GM12878 (cell line): ENCODE results near the gene GABBR2. TPM values are rescaled to one million over a fixed set of nuclear protein-coding genes. Genes with fewer than 3 reads are reported as not detected.

Experiments
- ATAC-seq: fragments of 200-7000 bp; cut with Tn5 transposase; 3 replicates; pipeline ENCODE4 v1.9.1; 2020; ENCODE audit warnings: mild to moderate bottlenecking, moderate library complexity
- BruUV-seq: library from RNA; stranded (reverse); fragments of 400-500 nt; replicated peaks from 2 replicates; lab custom pipeline; 2021; lab: Mats Ljungman, UMichigan
- CTCF ChIA-PET: fragments of 300-600 bp; sonication (Branson Sonifier 250); formaldehyde crosslinking; extraction: SDS; loops from one replicate; lab custom pipeline; 2021; ENCODE audit warnings: inconsistent platforms; lab: Yijun Ruan, JAX
- POLR2A ChIA-PET: fragments of 350-600 bp; formaldehyde crosslinking; extraction: SDS; loops from one replicate; lab custom pipeline; 2021; ENCODE audit warnings: inconsistent platforms; lab: Charles Lee
- RAD21 ChIA-PET: fragments of 300-600 bp; sonication (Branson Sonifier 250); formaldehyde crosslinking; loops from one replicate; lab custom pipeline; 2023; ENCODE audit warnings: antibody characterized with exemption; ENCODE audit not compliant: unreplicated experiment; lab: Charles Lee
- SMC1A ChIA-PET: fragments of 300-600 bp; sonication (Branson Sonifier 250); formaldehyde crosslinking; loops from one replicate; lab custom pipeline; 2023; ENCODE audit not compliant: unreplicated experiment, uncharacterized antibody; lab: Charles Lee
- DNase-seq: peaks from one replicate; pipeline ENCODE4 v3.0.0-alpha.2; 2011; ENCODE audit warnings: low read depth, low spot score
- FAIRE-seq: peaks from 3 replicates; lab custom pipeline; 2011; peaks lifted over from hg19 to GRCh38; lab: Jason Lieb, UNC
- H2AFZ ChIP-seq: 2 replicates; pipeline ENCODE4 v1.6.0; 2011; ENCODE audit warnings: low read depth, low read length, control low read depth; ENCODE audit not compliant: control insufficient read depth
- H3K27ac ChIP-seq: 2 replicates; pipeline ENCODE4 v1.5.1; 2011; ENCODE audit warnings: control low read depth; ENCODE audit not compliant: control insufficient read depth, insufficient read depth
- H3K27me3 ChIP-seq, 2 experiments: replicated peaks in 1 of 2; 2 replicates each; pipeline versions ENCODE4 v1.6.0 to v1.6.1; 2011; ENCODE audit warnings: low read length in 1 of 2; ENCODE audit not compliant: control insufficient read depth in 2 of 2, insufficient read depth in 2 of 2
- H3K36me3 ChIP-seq, 2 experiments: 2 replicates each; pipeline ENCODE4 v1.5.1; 2011; ENCODE audit warnings: low read length in 1 of 2; ENCODE audit not compliant: control insufficient read depth in 2 of 2, insufficient read depth in 2 of 2
- H3K4me1 ChIP-seq: 2 replicates; pipeline ENCODE4 v1.6.1; 2011; ENCODE audit warnings: mild to moderate bottlenecking, low read length, moderate library complexity, mixed read lengths; ENCODE audit not compliant: control insufficient read depth, insufficient read depth
- H3K4me2 ChIP-seq: 2 replicates; pipeline ENCODE4 v1.6.0; 2011; ENCODE audit warnings: control low read depth; ENCODE audit not compliant: control insufficient read depth, insufficient read depth
- H3K4me3 ChIP-seq: fragments of 200-600 bp; sonication (generic); 2 replicates; pipeline ENCODE4 v1.5.1; 2016
- H3K79me2 ChIP-seq: 2 replicates; pipeline ENCODE4 v1.6.0; 2011; ENCODE audit warnings: low read length; ENCODE audit not compliant: control insufficient read depth, insufficient read depth
- H3K9ac ChIP-seq: 2 replicates; pipeline ENCODE4 v1.8.0; 2011; ENCODE audit warnings: low read length, control low read depth, mixed read lengths; ENCODE audit not compliant: control insufficient read depth, insufficient read depth
- H3K9me3 ChIP-seq: replicated peaks from 3 replicates; pipeline ENCODE4 v1.5.1; 2011; ENCODE audit warnings: mild to moderate bottlenecking, low read length; ENCODE audit not compliant: control insufficient read depth, insufficient read depth
- H4K20me1 ChIP-seq: 2 replicates; pipeline ENCODE4 v1.6.0; 2011; ENCODE audit not compliant: control insufficient read depth, insufficient read depth
- BCL11A ChIP-seq: IDR thresholded peaks from 2 replicates; pipeline ENCODE4 v1.6.1; 2011; ENCODE audit warnings: low read depth, low read length
- IRF4 ChIP-seq: IDR thresholded peaks from 2 replicates; pipeline ENCODE4 v1.6.1; 2011; ENCODE audit warnings: low read depth, low read length
- MYC ChIP-seq: IDR thresholded peaks from 2 replicates; pipeline ENCODE4 v1.6.1; 2011; ENCODE audit warnings: mild to moderate bottlenecking, low read length, moderate library complexity, inconsistent platforms; ENCODE audit not compliant: insufficient read depth, insufficient replicate concordance, insufficient read length, severe bottlenecking
- STAT3 ChIP-seq: IDR thresholded peaks from 2 replicates; pipeline ENCODE4 v1.6.1; 2011; ENCODE audit warnings: low read depth, low read length, improper control_type of control experiment
- ZBTB4 ChIP-seq: fragments of 450-650 bp; formaldehyde crosslinking; IDR thresholded peaks from 2 replicates; pipeline ENCODE4 v1.4.0; 2022; ENCODE audit warnings: mild to moderate bottlenecking, moderate library complexity
- whole genome bisulfite sequencing: methylation state at CpG from one replicate; pipeline ENCODE4 v1.1.6; 2016; ENCODE audit warnings: low lambda C conversion rate; ENCODE audit not compliant: insufficient replicate concordance, insufficient coverage; ENCODE audit errors: missing lambda C conversion rate; 5-methylcytosine and 5-hydroxymethylcytosine counted together
- in situ Hi-C: fragments of 300-500 bp; cut with MboI; formaldehyde crosslinking; loops from 9 replicates; pipeline ENCODE4 v1.14.3; 2018; ENCODE audit warnings: mixed read lengths
- intact Hi-C: fragments of 100-400 bp; cut with micrococcal nuclease; formaldehyde crosslinking; loops from one replicate; pipeline ENCODE4 v1.14.2; 2022; ENCODE audit not compliant: unreplicated experiment
- polyA plus RNA-seq, 11 experiments: library from polyadenylated mRNA; depleted of rRNA in 4 of 11; unstranded in 6 of 11; stranded (reverse) in 5 of 11; fragments of >200 nt; fragmentation: Nextera tagmentation in 4 of 11; fragmentation: Illumina TruSeq in 1 of 11; extraction: Ambion mirVana in 4 of 11; extraction: Trizol in 1 of 11; gene quantifications; 1 replicate in 1 of 11; 2 replicates in 10 of 11; pipeline versions ENCODE4 v1.2.1 to v1.2.3, GENCODE V29; 2011 to 2016; ENCODE audit warnings: inconsistent platforms in 2 of 11, missing spikeins in 2 of 11, low read depth in 1 of 11
- total RNA-seq, 4 experiments: library from RNA; depleted of rRNA in 3 of 4; stranded (reverse); fragments of >200 nt in 3 of 4; fragmentation: Illumina TruSeq in 1 of 4; extraction: Trizol in 1 of 4; gene quantifications; 2 replicates each; pipeline versions ENCODE4 v1.2.1 to v1.2.3, GENCODE V29; 2013 to 2021
- TF ChIP-seq, protein P1 (sequence below): fragments of 450-650 bp; IDR thresholded peaks from 2 replicates; pipeline ENCODE4 v1.6.1; 2017; ENCODE audit warnings: mild to moderate bottlenecking, moderate library complexity

The GABBR2 gene
- total and polyA plus RNA-seq, 10 of the 15 experiments (the other 5 are each of a cell fraction or from before 2014, with no cell fraction given), result 0.02 to 2.2 (median 0.06) TPM; not detected in 2

GRCh38 chr9:98583417-98583816, 125.3 kb downstream of the GABBR2 start:
- Histone ChIP-seq H3K9ac (no peak overlapping the region), H3K27ac (no peak overlapping the region), H2AFZ (no peak overlapping the region), H4K20me1 (no peaks in the 10 kb centered on the region), H3K4me1 (peaks cover 8% of the 10 kb centered on the region), H3K27me3 (no peaks in the 10 kb centered on the region; a peak in 2 of 4 replicates), H3K9me3 (peaks cover 3% of the 10 kb centered on the region; the same call in 2 of the 3 replicates), H3K36me3 (no peaks in the 10 kb centered on the region), H3K4me3 (no peak overlapping the region), H3K4me2 (no peak overlapping the region)
- in situ Hi-C loops, result no loop called here
- SMC1A ChIA-PET, result no interaction called here
- 65% methylated on average over 3 of the region's 3 CpGs for WGBS
- intact Hi-C loops, result no loop called here
- no peak for FAIRE-seq
- TF ChIP-seq MYC (no peak), ZBTB4 (CRISPR knock-in tag) (no peak)
- TF ChIP-seq, all 136 proteins: peak for 0
- CTCF ChIA-PET, result no interaction called here
- BruUV-seq, result no TSS peak
- DNase-seq (no peak), ATAC-seq (no peak; the same call in 1 of the 3 replicates)
- H3K79me2 ChIP-seq, result no peaks in the 10 kb centered on the region
- POLR2A ChIA-PET, result no interaction called here
- RAD21 ChIA-PET, result no interaction called here

DNA sequence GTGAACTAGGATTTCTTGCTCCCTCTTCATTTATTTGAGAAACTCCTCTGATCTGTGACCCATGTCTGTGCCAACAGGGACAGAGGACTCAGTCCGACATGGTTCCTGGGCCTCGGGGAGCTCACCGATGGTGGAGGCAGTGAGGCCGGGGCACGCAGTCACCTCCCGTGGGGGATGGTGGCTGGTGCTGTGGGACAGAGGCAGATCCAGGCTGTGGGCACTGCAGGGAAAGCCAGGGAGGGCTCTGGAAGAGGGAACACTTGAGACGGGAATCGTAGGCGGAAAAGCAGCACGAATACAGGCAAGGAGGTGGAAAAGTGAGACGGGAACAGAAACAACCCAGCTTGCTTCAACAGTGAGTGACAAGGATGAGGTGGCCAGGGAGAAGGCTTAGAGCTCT, 127.8 kb downstream of the GABBR2 start:
- intact Hi-C loops, result no loop called here
- Histone ChIP-seq H3K9me3 (peaks cover 3% of the 10 kb centered on the region; the same call in 2 of the 3 replicates), H3K36me3 (no peaks in the 10 kb centered on the region), H3K27ac (no peak overlapping the region), H3K27me3 (no peaks in the 10 kb centered on the region; a peak in 1 of 4 replicates), H3K4me3 (no peak overlapping the region), H3K9ac (no peak overlapping the region), H3K4me1 (peaks cover 18% of the 10 kb centered on the region), H3K79me2 (no peaks in the 10 kb centered on the region), H3K4me2 (no peak overlapping the region), H4K20me1 (no peaks in the 10 kb centered on the region), H2AFZ (no peak overlapping the region)
- no peak for FAIRE-seq
- in situ Hi-C loops, result no loop called here
- no TSS peak for BruUV-seq
- ATAC-seq, result no peak
- WGBS, result 73% methylated on average over 11 of the region's 11 CpGs
- ChIA-PET POLR2A (interaction anchor here (0.5 kb wide), 1 partner anchor 25 kb away, joined by 4 read pairs; no protein-coding TSS in a partner anchor), CTCF (interaction anchor here (0.7 kb wide), 1 partner anchor 371 kb away, joined by 3 read pairs; no protein-coding TSS in a partner anchor), SMC1A (no interaction called here), RAD21 (no interaction called here)
- no peak for DNase-seq
- TF ChIP-seq BCL11A (no peak), IRF4 (no peak), STAT3 (no peak)
- TF ChIP-seq, protein P1, sequence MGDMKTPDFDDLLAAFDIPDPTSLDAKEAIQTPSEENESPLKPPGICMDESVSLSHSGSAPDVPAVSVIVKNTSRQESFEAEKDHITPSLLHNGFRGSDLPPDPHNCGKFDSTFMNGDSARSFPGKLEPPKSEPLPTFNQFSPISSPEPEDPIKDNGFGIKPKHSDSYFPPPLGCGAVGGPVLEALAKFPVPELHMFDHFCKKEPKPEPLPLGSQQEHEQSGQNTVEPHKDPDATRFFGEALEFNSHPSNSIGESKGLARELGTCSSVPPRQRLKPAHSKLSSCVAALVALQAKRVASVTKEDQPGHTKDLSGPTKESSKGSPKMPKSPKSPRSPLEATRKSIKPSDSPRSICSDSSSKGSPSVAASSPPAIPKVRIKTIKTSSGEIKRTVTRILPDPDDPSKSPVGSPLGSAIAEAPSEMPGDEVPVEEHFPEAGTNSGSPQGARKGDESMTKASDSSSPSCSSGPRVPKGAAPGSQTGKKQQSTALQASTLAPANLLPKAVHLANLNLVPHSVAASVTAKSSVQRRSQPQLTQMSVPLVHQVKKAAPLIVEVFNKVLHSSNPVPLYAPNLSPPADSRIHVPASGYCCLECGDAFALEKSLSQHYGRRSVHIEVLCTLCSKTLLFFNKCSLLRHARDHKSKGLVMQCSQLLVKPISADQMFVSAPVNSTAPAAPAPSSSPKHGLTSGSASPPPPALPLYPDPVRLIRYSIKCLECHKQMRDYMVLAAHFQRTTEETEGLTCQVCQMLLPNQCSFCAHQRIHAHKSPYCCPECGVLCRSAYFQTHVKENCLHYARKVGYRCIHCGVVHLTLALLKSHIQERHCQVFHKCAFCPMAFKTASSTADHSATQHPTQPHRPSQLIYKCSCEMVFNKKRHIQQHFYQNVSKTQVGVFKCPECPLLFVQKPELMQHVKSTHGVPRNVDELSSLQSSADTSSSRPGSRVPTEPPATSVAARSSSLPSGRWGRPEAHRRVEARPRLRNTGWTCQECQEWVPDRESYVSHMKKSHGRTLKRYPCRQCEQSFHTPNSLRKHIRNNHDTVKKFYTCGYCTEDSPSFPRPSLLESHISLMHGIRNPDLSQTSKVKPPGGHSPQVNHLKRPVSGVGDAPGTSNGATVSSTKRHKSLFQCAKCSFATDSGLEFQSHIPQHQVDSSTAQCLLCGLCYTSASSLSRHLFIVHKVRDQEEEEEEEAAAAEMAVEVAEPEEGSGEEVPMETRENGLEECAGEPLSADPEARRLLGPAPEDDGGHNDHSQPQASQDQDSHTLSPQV, result no peak
